Measurements from ENCODE around the gene AGBL1.

AGBL1 gene

GRCh38 chr15:86570738-86571137 is 491.1 kb downstream of the AGBL1 start:
- no peak overlapping the region for H3K4me3 ChIP-seq (ENCODE audit: low read depth, low read length)
- no peak for TF ChIP-seq CTCF (IDR thresholded peaks at IDR 0.05; ENCODE audit: control insufficient read depth, extremely low read depth, insufficient read depth)
- no peak for DNase-seq (ENCODE audit: low read depth)

GRCh38 chr15:86571873-86572272 is 492.2 kb downstream of the AGBL1 start:
- no peak for TF ChIP-seq CTCF (IDR thresholded peaks at IDR 0.05; ENCODE audit: control insufficient read depth, extremely low read depth, insufficient read depth)
- DNase-seq (ENCODE audit: low read depth), result no peak
- H3K4me3 ChIP-seq (ENCODE audit: low read depth, low read length), result no peak overlapping the region

GRCh38 chr15:86572368-86572841 is 492.7 kb downstream of the AGBL1 start:
- no peak for DNase-seq (ENCODE audit: low read depth)
- no peak overlapping the region for H3K4me3 ChIP-seq (ENCODE audit: low read depth, low read length)
- TF ChIP-seq CTCF (IDR thresholded peaks at IDR 0.05; ENCODE audit: control insufficient read depth, extremely low read depth, insufficient read depth), result no peak

- TF ChIP-seq CTCF (IDR thresholded peaks at IDR 0.05; ENCODE audit: control insufficient read depth, extremely low read depth, insufficient read depth), result no peak
- no peak overlapping the region for H3K4me3 ChIP-seq (ENCODE audit: low read depth, low read length)
- no peak for DNase-seq (ENCODE audit: low read depth)
Observed at GRCh38 chr15:86573476-86573875, 493.8 kb downstream of the AGBL1 start.

- DNase-seq (ENCODE audit: low read depth), result no peak
- H3K4me3 ChIP-seq (ENCODE audit: low read depth, low read length), result no peak overlapping the region
- TF ChIP-seq CTCF (IDR thresholded peaks at IDR 0.05; ENCODE audit: control insufficient read depth, extremely low read depth, insufficient read depth), result no peak
Observed at GRCh38 chr15:86588413-86588812, 508.7 kb downstream of the AGBL1 start.

- TF ChIP-seq CTCF (IDR thresholded peaks at IDR 0.05; ENCODE audit: control insufficient read depth, extremely low read depth, insufficient read depth), result no peak
- no peak overlapping the region for H3K4me3 ChIP-seq (ENCODE audit: low read depth, low read length)
- no peak for DNase-seq (ENCODE audit: low read depth)
Observed at GRCh38 chr15:86590461-86590860, 510.8 kb downstream of the AGBL1 start.

GRCh38 chr15:86591158-86591557 is 511.5 kb downstream of the AGBL1 start:
- no peak for TF ChIP-seq CTCF (IDR thresholded peaks at IDR 0.05; ENCODE audit: control insufficient read depth, extremely low read depth, insufficient read depth)
- DNase-seq (ENCODE audit: low read depth), result no peak
- no peak overlapping the region for H3K4me3 ChIP-seq (ENCODE audit: low read depth, low read length)

All from LNCaP clone FGC (cell line).